GM12873 (cell line): ENCODE data around the gene NRROS.

Experiments used
- CTCF ChIP-seq: IDR thresholded peaks from 2 replicates; pipeline ENCODE4 v1.5.1; 2012; ENCODE audit warnings: low read depth, mild to moderate bottlenecking, moderate library complexity, low read length, control low read depth; ENCODE audit not compliant: insufficient read depth; ENCODE audit errors: missing control alignments

Gene NRROS

DNA sequence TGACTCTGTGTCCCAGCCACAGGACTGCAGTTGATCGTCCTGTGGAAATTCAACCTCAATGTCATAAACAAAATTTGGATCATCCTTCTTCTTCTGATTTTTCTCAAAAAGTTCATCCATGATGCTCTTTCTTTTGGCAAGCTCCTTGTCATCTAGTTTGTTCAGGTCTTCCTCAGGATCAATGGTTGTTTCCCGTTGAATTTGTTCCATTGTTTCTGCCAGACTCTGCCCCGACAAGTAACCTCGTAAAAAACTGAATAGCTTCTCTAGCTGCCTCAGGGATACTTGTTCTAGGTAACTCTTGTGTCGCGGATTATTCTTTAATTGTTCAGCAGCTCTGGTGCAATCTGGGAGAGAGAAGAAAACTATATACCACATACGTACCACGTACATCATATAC, 68.1 kb downstream of the NRROS start:
- no peak for TF ChIP-seq CTCF

DNA sequence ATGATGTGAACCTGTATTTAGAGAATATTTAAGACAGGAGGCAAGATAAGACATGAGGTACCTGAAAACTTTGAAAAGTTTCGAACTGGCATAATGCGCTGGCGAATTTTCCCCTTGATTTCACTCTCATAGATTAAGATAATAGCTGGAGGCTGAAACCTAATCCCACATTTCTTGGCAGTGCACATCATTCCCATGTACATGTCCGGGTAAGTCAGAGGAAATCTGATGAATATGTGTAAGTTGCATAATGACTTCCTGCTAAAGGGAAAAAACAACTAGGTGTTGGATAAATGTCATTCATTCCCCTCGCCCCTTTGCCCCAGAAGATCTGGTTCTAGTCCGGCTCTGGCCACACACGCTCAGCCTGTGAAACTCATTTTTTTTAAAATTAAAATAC, 69.0 kb downstream of the NRROS start:
- no peak for TF ChIP-seq CTCF
